Chondrocyte (in vitro differentiated cells): Measurements from ENCODE around the gene ADRA2C. TPM values are rescaled to one million over a fixed set of nuclear protein-coding genes. Genes with fewer than 3 reads are reported as not detected.

Experiments used
- DNase-seq: peaks from one replicate; pipeline ENCODE4 v3.0.0; 2021; ENCODE audit warnings: mixed read lengths, low spot score
- H3K27ac Mint-ChIP-seq: one replicate; pipeline ENCODE4 v1.8.0; 2021; ENCODE audit warnings: mild to moderate bottlenecking, moderate library complexity, mixed read lengths; ENCODE audit not compliant: unreplicated experiment
- H3K27me3 Mint-ChIP-seq: 2 replicates; pipeline ENCODE4 v1.8.0; 2021; ENCODE audit warnings: low read depth, mixed read lengths
- H3K36me3 Mint-ChIP-seq: 2 replicates; pipeline ENCODE4 v1.8.0; 2021; ENCODE audit warnings: low read depth, mixed read lengths
- H3K4me1 Mint-ChIP-seq: 2 replicates; pipeline ENCODE4 v1.8.0; 2021; ENCODE audit warnings: low read depth, mild to moderate bottlenecking, mixed read lengths
- H3K4me3 Mint-ChIP-seq: one replicate; pipeline ENCODE4 v1.8.0; 2021; ENCODE audit warnings: mild to moderate bottlenecking, moderate library complexity, mixed read lengths; ENCODE audit not compliant: unreplicated experiment
- H3K9me3 Mint-ChIP-seq: 2 replicates; pipeline ENCODE4 v1.8.0; 2021; ENCODE audit warnings: low read depth, mixed read lengths
- CTCF ChIP-seq: fragments of 200-600 bp; sonication (generic); IDR thresholded peaks from 2 replicates; pipeline ENCODE4 v1.5.0; 2021; ENCODE audit warnings: antibody characterized with exemption, mild to moderate bottlenecking, moderate library complexity
- total RNA-seq: library from RNA; stranded (reverse); gene quantifications from 3 replicates; pipeline ENCODE4 v1.2.1, GENCODE V29; 2021

The ADRA2C gene
- total RNA-seq, 1 donor from 2014 or later, result 1.6 TPM

GRCh38 chr4:3775005-3775404, 8.8 kb downstream of the ADRA2C start:
- H3K36me3 Mint-ChIP-seq, result peaks cover 2% of the 10 kb centered on the region
- peaks cover 37% of the 10 kb centered on the region for H3K27me3 Mint-ChIP-seq

GRCh38 chr4:3775576-3775975, 9.4 kb downstream of the ADRA2C start:
- H3K27me3 Mint-ChIP-seq, result peaks cover 32% of the 10 kb centered on the region
- H3K9me3 Mint-ChIP-seq, result peaks cover 4% of the 10 kb centered on the region
- no peak overlapping the region for H3K4me3 Mint-ChIP-seq
- no peak for TF ChIP-seq CTCF
- no peak overlapping the region for H3K27ac Mint-ChIP-seq
- DNase-seq, result no peak
- no peaks in the 10 kb centered on the region for H3K4me1 Mint-ChIP-seq
- H3K36me3 Mint-ChIP-seq, result peaks cover 2% of the 10 kb centered on the region

More at GRCh38 chr4:3775005-3775404, 8.8 kb downstream of the ADRA2C start:
- TF ChIP-seq CTCF, result no peak
- Mint-ChIP-seq H3K27ac (no peak overlapping the region), H3K9me3 (peaks cover 4% of the 10 kb centered on the region), H3K4me3 (no peak overlapping the region), H3K4me1 (no peaks in the 10 kb centered on the region)
- DNase-seq, result no peak

GRCh38 chr4:3776166-3777032, 10.2 kb downstream of the ADRA2C start:
- Mint-ChIP-seq H3K27ac (no peak overlapping the region), H3K4me3 (no peak overlapping the region), H3K4me1 (no peaks in the 10 kb centered on the region), H3K36me3 (peaks cover 2% of the 10 kb centered on the region), H3K9me3 (peaks cover 4% of the 10 kb centered on the region), H3K27me3 (peaks cover 25% of the 10 kb centered on the region)
- no peak for DNase-seq
- no peak for TF ChIP-seq CTCF

- H3K9me3 Mint-ChIP-seq, result peaks cover 4% of the 10 kb centered on the region
- peaks cover 2% of the 10 kb centered on the region for H3K36me3 Mint-ChIP-seq
- peaks cover 20% of the 10 kb centered on the region for H3K27me3 Mint-ChIP-seq
- no peak for TF ChIP-seq CTCF
- H3K4me1 Mint-ChIP-seq, result no peaks in the 10 kb centered on the region
- H3K27ac Mint-ChIP-seq, result no peak overlapping the region
- no peak overlapping the region for H3K4me3 Mint-ChIP-seq
- DNase-seq, result no peak
Observed at GRCh38 chr4:3777033-3777390, 10.8 kb downstream of the ADRA2C start.

- Mint-ChIP-seq H3K27me3 (peaks cover 20% of the 10 kb centered on the region), H3K9me3 (peaks cover 4% of the 10 kb centered on the region), H3K36me3 (peaks cover 2% of the 10 kb centered on the region), H3K4me1 (no peaks in the 10 kb centered on the region), H3K4me3 (no peak overlapping the region), H3K27ac (no peak overlapping the region)
- TF ChIP-seq CTCF, result no peak
- DNase-seq, result no peak
Observed at GRCh38 chr4:3777669-3778068, 11.5 kb downstream of the ADRA2C start.
